Adrenal gland (tissue), 12 donors: Measurements from ENCODE around the gene SCO2. TPM values are rescaled to one million over a fixed set of nuclear protein-coding genes. Genes with fewer than 3 reads are reported as not detected.
"Not testable (repeated sequence)": the region's sequence is repeated elsewhere in the genome, so short reads cannot be mapped to it uniquely, and the experiment has no call there.

Experiments
- DNase-seq, 7 donors: peaks; one replicate each; pipeline ENCODE4 v3.0.0-alpha.2; 2019 to 2020
- H3K27ac ChIP-seq, 5 donors: fragments of 200-600 bp; sonication (generic) in 4 of 5; 1 replicate in 3 of 5; 2 replicates in 2 of 5; pipeline versions ENCODE4 v1.5.1 to v1.8.0; 2016 to 2020; ENCODE audit warnings: mild to moderate bottlenecking in 1 of 5
- H3K27me3 ChIP-seq: fragments of 200-600 bp; 2 replicates; pipeline ENCODE4 v1.8.0; 2021
- H3K36me3 ChIP-seq, 2 donors: fragments of 200-600 bp; replicated peaks in 1 of 2; 1 replicate in 1 of 2; 2 replicates in 1 of 2; pipeline versions ENCODE4 v1.5.1 to v1.8.0; 2018 to 2022
- H3K4me1 ChIP-seq, 2 donors: fragments of 200-600 bp; replicated peaks in 1 of 2; 1 replicate in 1 of 2; 2 replicates in 1 of 2; pipeline versions ENCODE4 v1.5.1 to v1.8.0; 2018 to 2021
- H3K4me3 ChIP-seq, 4 donors: fragments of 200-600 bp; sonication (generic) in 3 of 4; one replicate each; pipeline ENCODE4 v1.5.1; 2016 to 2018
- H3K9me3 ChIP-seq, 3 donors: fragments of 200-600 bp; sonication (generic) in 1 of 3; replicated peaks in 1 of 3; 1 replicate in 2 of 3; 2 replicates in 1 of 3; pipeline versions ENCODE4 v1.5.1 to v1.8.0; 2016 to 2021
- POLR2A ChIP-seq, 2 donors: fragments of 450-650 bp; IDR thresholded peaks; one replicate each; pipeline ENCODE4 v1.6.1; 2017; ENCODE audit warnings: antibody characterized with exemption in 2 of 2, mild to moderate bottlenecking in 2 of 2, moderate library complexity in 1 of 2
- WGBS, 4 donors: extraction: QIAGEN DNeasy Blood & Tissue Kit in 2 of 4; methylation state at CpG; one replicate each; pipeline versions ENCODE4 v1.1.5 to v1.1.7; 2013 to 2017; 5-methylcytosine and 5-hydroxymethylcytosine counted together
- intact Hi-C, 2 donors: fragments of 100-400 bp; cut with DNase I; formaldehyde crosslinking; loops; one replicate each; pipeline versions ENCODE4 v1.14.1 to v1.15.0; 2022 to 2023
- polyA plus RNA-seq, 3 donors: library from polyadenylated mRNA; stranded (reverse); fragments of 200-250 nt in 2 of 3; fragments of 350-450 nt in 1 of 3; fragmentation: Illumina TruSeq in 1 of 3; extraction: RNeasy Lipid Tissue Mini Kit (QIAGEN cat#74804) in 1 of 3; gene quantifications; one replicate each; pipeline ENCODE4 v1.2.3, GENCODE V29; 2013 to 2014
- total RNA-seq, 9 donors: library from RNA; depleted of rRNA in 4 of 9; stranded (reverse); fragments of >200 nt in 4 of 9; fragments of 120-200 nt in 1 of 9; fragmentation: NEBNext Ultra II Directional in 1 of 9; extraction: Animal tissue kit (Norgen Biotek cat#: 25700) in 1 of 9; gene quantifications; one replicate each; pipeline versions ENCODE4 v1.1.0 to v1.2.4, GENCODE V29; 2013 to 2023
- TF ChIP-seq, protein P1 (sequence below), 6 experiments: fragments of 450-650 bp in 4 of 6; fragments of 200-600 bp in 2 of 6; sonication (generic) in 1 of 6; IDR thresholded peaks; 1 replicate in 5 of 6; 2 replicates in 1 of 6; pipeline versions ENCODE4 v1.5.1 to v1.8.0; 2016 to 2021; ENCODE audit warnings: antibody characterized with exemption in 6 of 6, mild to moderate bottlenecking in 2 of 6, moderate library complexity in 1 of 6
- donor health status: healthy with polysubstance abuse.
- donor health status: Bipolar disorder and iron deficiency.
- donor health status: DM: yes; HTN: yes; CAD: no.
- donor health status: DM: no; HTN: no; CAD: no.
- donor health status: DM: no; HTN: no; CAD: no.
- donor health status: DM: yes; HTN: yes; CAD: no.

SCO2 gene
- total and polyA plus RNA-seq, 12 donors: 0.78 to 7.8 (median 1.7) TPM; not detected in 3

- intact Hi-C loops, H3K27me3 ChIP-seq, H3K4me3 ChIP-seq, H3K9me3 ChIP-seq, H3K36me3 ChIP-seq: not testable (repeated sequence)
- H3K27ac ChIP-seq: peak overlapping the region in 4 of 5 donors; percentile 15 to 64 (median 60)
- DNase-seq: peak in 4 of 7 donors; percentile 63 to 74 (median 66)
- H3K4me1 ChIP-seq: peaks cover 18 to 24% of the 10 kb centered on the region in 2 donors
- TF ChIP-seq POLR2A (IDR thresholded peaks at IDR 0.05): peak; percentile 19 to 20
- WGBS, 4 donors: 40 to 44% (median 41%) methylated on average over 20 to 21 of the region's 21 CpGs
Measured at GRCh38 chr22:50533856-50534711, 8.7 kb upstream of the SCO2 start.

DNA sequence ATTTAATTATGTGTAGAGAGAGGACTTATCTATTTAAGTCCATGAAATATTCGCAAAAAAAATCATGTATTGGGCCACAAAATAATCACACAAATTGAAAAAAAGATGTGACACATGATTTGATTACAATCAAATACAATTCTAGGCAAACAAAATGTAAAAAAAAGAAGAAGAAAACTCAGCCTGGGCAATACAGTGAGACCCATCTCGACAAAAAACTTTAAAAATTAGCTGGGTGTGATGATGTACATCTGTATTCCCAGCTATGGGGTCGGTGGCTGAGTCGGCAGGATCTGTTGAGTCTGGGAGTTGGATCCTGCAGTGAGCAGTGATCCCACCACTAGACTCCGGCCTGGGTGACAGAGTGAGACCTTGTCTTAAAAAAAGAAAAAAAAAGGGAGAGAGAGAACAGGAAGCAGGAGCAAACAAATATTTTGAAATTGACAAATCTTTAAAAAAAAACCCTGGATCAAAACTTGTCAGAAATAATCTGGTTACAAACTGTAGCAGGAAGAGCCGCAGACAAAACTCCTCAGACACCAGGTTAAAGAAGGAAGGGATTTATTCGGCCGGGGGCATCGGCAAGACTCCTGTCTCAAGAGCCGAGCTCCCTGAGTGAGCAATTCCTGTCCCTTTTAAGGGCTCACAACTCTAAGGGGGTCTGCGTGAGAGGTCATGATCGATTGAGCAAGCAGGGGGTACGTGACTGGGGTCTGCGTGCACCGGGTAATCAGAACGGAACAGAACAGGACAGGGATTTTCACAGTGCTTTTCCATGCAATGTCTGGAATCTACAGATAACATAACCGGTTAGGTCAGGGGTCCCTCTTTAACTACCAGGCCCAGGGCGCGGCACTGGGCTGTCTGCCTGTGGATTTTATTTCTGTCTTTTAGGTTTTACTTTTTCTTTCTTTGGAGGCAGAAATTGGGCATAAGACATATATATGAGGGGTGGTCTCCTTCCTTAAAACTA lies 7.7 kb upstream of the SCO2 start:
- TF ChIP-seq, protein P1, sequence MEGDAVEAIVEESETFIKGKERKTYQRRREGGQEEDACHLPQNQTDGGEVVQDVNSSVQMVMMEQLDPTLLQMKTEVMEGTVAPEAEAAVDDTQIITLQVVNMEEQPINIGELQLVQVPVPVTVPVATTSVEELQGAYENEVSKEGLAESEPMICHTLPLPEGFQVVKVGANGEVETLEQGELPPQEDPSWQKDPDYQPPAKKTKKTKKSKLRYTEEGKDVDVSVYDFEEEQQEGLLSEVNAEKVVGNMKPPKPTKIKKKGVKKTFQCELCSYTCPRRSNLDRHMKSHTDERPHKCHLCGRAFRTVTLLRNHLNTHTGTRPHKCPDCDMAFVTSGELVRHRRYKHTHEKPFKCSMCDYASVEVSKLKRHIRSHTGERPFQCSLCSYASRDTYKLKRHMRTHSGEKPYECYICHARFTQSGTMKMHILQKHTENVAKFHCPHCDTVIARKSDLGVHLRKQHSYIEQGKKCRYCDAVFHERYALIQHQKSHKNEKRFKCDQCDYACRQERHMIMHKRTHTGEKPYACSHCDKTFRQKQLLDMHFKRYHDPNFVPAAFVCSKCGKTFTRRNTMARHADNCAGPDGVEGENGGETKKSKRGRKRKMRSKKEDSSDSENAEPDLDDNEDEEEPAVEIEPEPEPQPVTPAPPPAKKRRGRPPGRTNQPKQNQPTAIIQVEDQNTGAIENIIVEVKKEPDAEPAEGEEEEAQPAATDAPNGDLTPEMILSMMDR (IDR thresholded peaks at IDR 0.05): no peak
- no peak for TF ChIP-seq POLR2A (IDR thresholded peaks at IDR 0.05)
- H3K4me3 ChIP-seq: no peak overlapping the region
- H3K36me3 ChIP-seq: no peaks in the 10 kb centered on the region
- H3K4me1 ChIP-seq: peaks cover 17 to 21% of the 10 kb centered on the region in 2 donors
- no peak for DNase-seq
- no peaks in the 10 kb centered on the region for H3K9me3 ChIP-seq
- H3K27me3 ChIP-seq: no peaks in the 10 kb centered on the region
- H3K27ac ChIP-seq: peak overlapping the region in 4 of 5 donors; percentile 8 to 95 (median 50)
- intact Hi-C loops: no loop called here
- 73 to 84% (median 79%) methylated on average over 19 of the region's 19 CpGs for WGBS, 4 donors

DNA sequence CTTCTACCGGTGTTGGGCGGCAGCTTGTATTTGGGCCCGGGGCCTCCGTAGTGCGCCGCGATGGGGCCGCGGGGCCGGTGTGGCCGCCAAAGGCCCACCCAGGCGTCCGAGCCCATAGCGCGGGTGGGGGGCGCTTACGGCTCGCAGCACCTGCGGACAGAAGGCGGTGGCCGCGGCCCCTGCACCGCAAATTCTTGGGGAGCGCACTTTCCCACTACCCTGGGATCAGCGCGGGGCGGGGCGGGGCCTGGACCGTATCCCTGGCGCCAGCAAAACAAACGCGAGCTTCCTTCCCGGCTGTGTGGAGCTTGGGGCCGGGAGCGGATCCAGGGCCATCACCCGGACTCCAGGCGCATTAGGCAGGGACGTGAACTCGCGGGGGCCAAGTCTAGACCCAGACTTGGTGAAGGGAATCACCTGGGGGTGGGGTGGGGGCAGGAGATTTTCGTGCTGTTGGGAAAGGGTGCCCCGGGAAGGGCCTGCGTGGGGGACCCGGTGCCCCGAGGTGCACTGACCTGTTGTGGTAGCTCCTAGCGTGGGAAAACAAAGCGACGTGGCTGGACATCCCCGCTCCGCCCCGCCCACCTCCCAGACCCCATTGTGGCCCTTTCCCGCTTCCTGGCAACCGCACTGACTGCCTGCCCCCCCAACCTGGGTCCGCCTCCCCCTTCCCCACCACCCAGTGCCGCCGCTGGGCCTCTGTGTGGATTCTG lies 6.7 kb upstream of the SCO2 start:
- DNase-seq: peak; percentile 65 to 84 (median 78)
- TF ChIP-seq POLR2A (IDR thresholded peaks at IDR 0.05): peak in 1 of 2 donors; percentile 17
- TF ChIP-seq, protein P1 (IDR thresholded peaks at IDR 0.05): no peak
- peak overlapping the region in 2 of 4 donors; percentile 12 to 69 for H3K4me3 ChIP-seq
- H3K27me3 ChIP-seq: no peaks in the 10 kb centered on the region
- intact Hi-C loops: no loop called here
- peaks cover 17 to 21% of the 10 kb centered on the region in 2 donors for H3K4me1 ChIP-seq
- no peaks in the 10 kb centered on the region for H3K36me3 ChIP-seq
- peak overlapping the region; percentile 37 to 95 (median 77) for H3K27ac ChIP-seq
- no peaks in the 10 kb centered on the region for H3K9me3 ChIP-seq
- 2 to 5% (median 3%) methylated on average over 14 to 56 of the region's 56 CpGs for WGBS, 4 donors

DNA sequence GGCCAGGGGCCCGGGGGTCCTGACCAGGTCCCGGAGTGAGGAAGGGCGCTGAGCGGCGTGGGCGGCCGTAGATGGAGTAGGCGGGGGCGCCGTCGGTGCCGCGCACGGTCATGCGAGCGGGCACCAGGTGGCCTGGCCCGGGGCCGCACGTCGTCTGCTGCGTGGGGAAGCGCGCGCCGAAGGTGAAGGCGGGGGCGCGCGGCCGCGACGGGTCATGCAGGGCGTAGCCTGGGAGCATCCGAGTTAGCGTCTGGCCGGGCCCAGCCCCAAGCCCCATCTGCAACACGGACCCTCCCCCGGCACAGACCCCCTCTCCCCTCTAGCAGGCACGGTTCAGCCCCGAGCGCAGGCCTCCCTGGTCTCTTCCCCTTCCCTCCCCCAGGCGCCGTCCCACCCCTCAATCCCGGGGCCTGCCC lies 6.2 kb upstream of the SCO2 start:
- no peaks in the 10 kb centered on the region for H3K27me3 ChIP-seq

More for the DNA sequence above, 6.2 kb upstream of the SCO2 start:
- Histone ChIP-seq H3K9me3 (no peaks in the 10 kb centered on the region), H3K27ac (peak overlapping the region; percentile 77 to 95 (median 89)), H3K4me1 (peaks cover 20 to 25% of the 10 kb centered on the region in 2 donors), H3K4me3 (peak overlapping the region in 3 of 4 donors; percentile 28 to 69 (median 33)), H3K36me3 (no peaks in the 10 kb centered on the region)
- peak in 5 of 7 donors; percentile 48 to 62 (median 60) for DNase-seq
- intact Hi-C loops: no loop called here
- 0 to 2% (median 1%) methylated on average over 5 to 44 of the region's 44 CpGs for WGBS, 4 donors
- TF ChIP-seq POLR2A (IDR thresholded peaks at IDR 0.05): no peak
- TF ChIP-seq, protein P1 (IDR thresholded peaks at IDR 0.05): no peak
